K562 treated with DMSO at 1 percent for 4 hours (cell line): ENCODE results near the gene PRELID1. TPM values are rescaled to one million over a fixed set of nuclear protein-coding genes. Genes with fewer than 3 reads are reported as not detected.

Experiments
- total RNA-seq: library from RNA; unstranded; fragments of 300-600 nt; gene quantifications from 2 replicates; pipeline ENCODE4 v1.2.3, GENCODE V29; 2022; ENCODE audit not compliant: insufficient read depth

PRELID1 gene, protein sequence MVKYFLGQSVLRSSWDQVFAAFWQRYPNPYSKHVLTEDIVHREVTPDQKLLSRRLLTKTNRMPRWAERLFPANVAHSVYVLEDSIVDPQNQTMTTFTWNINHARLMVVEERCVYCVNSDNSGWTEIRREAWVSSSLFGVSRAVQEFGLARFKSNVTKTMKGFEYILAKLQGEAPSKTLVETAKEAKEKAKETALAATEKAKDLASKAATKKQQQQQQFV
- total RNA-seq = 227 and 280 TPM in 2 replicates

GRCh38 chr5:177303121-177303924 lies at the start of gene PRELID1, which contains the start of gene RAB24:
PRELID1 (plus strand) TSS chr5:177303799; CDS start chr5:177303986, 187 bp downstream.
RAB24 (minus strand) TSS chr5:177303719; CDS start chr5:177303288, 431 bp downstream.

DNA sequence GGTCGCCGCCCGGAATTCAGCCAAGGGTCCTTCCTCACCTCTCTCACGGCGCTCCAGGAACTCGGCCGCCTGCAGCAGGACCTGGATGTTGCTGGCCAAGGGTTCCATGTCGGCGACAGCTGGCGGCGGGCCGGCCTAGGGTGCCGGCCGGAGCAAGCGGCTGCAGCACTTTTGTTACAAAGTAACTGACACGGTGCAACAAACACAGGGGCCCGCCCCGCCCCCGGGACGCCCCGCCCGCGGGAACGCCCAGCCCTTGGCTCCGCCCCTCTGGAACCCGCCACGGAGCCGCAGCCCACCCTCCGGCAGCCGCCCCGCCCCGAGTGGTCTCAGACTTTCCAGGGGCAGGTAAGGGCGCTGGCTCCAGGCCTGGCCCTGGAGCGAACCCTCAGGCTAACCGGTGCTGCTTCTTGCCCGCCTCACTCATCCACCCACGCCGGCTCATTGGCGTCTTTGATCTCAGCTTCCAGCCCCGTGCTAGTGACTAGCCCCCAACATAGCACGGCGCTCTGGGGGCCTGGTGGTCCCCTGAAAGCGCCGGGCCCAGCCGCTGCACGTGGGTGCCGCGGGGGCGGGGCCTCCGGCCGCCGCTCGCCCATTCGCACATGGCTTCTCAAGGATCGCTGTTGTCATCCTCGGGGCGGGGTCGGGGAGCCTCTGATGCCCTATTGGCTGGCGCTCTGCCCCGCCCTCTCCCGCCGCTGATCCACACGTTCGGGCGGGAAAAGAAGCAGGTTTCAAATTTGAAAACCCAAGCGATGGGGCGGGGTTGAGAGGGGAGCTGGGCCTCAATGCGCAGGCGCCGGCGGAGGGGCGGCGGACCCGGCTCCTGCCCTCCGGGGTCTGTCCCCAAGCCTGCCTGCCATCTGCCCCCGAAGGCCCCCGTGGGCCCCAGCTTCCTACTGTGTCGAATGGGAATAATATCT lies 8.4 kb downstream of the PRELID1 start, which contains the start of gene MXD3:
TSS of gene MXD3 (minus strand) at position 176 of the 926 bp plus-strand sequence. CDS start at position 108, 68 bp downstream.

GRCh38 chr5:177351392-177352329 lies 48.1 kb downstream of the PRELID1 start, which contains the start of gene LMAN2:
LMAN2 (minus strand) TSS chr5:177351668; CDS start chr5:177351647, 21 bp downstream.

Other genes starting within 250 kb of the PRELID1 start
- gene FGFR4, start 216.9 kb upstream of the PRELID1 start, total RNA-seq = 7.3 and 9.4 TPM in 2 replicates
- gene NSD1, start 170.0 kb upstream of the PRELID1 start, total RNA-seq = 10.2 and 13.0 TPM in 2 replicates
- 62.2 and 65.3 TPM in 2 replicates for gene RAB24, start 80 bp upstream of the PRELID1 start, total RNA-seq
- gene MXD3, start 8.1 kb downstream of the PRELID1 start, total RNA-seq = 21.6 and 36.2 TPM in 2 replicates
- 298 and 335 TPM in 2 replicates for gene LMAN2, start 47.9 kb downstream of the PRELID1 start, total RNA-seq
- gene RGS14, start 54.1 kb downstream of the PRELID1 start, total RNA-seq = 55.1 and 60.6 TPM in 2 replicates
- not detected in 2 replicates for gene SLC34A1, start 80.6 kb downstream of the PRELID1 start, total RNA-seq
- not detected in 2 replicates for gene PFN3, start 96.9 kb downstream of the PRELID1 start, total RNA-seq
- 12.2 and 12.7 TPM in 2 replicates for gene F12, start 105.8 kb downstream of the PRELID1 start, total RNA-seq
- gene GRK6, start 122.9 kb downstream of the PRELID1 start, total RNA-seq = 65.2 and 66.7 TPM in 2 replicates
- 8.7 and 12.3 TPM in 2 replicates for gene PRR7, start 143.0 kb downstream of the PRELID1 start, total RNA-seq
- 42.5 and 57.4 TPM in 2 replicates for gene DBN1, start 169.8 kb downstream of the PRELID1 start, total RNA-seq
- 109 and 111 TPM in 2 replicates for gene PDLIM7, start 193.8 kb downstream of the PRELID1 start, total RNA-seq
- gene DOK3, start 206.0 kb downstream of the PRELID1 start, total RNA-seq = 17.6 and 19.9 TPM in 2 replicates
- gene DDX41, start 213.2 kb downstream of the PRELID1 start, total RNA-seq = 102 and 110 TPM in 2 replicates